SU-DHL-6 (cell line): Measurements from ENCODE around the gene PMVK.

Experiments used
- H2AFZ ChIP-seq: fragments of 200-600 bp; sonication (generic); 2 replicates; pipeline ENCODE4 v1.6.1; 2014; ENCODE audit warnings: low read depth, mild to moderate bottlenecking, moderate library complexity, mixed read lengths, antibody characterized with exemption, low read length; ENCODE audit not compliant: severe bottlenecking
- H3F3A ChIP-seq: fragments of 200-600 bp; shearing (Covaris generic); 2 replicates; pipeline ENCODE4 v1.6.0; 2016; ENCODE audit warnings: antibody characterized with exemption, mild to moderate bottlenecking; ENCODE audit not compliant: insufficient read depth
- H3K27ac ChIP-seq: fragments of 200-600 bp; sonication (generic); 2 replicates; pipeline ENCODE4 v1.5.1; 2016; ENCODE audit warnings: low read depth, mild to moderate bottlenecking, low read length, moderate library complexity, mixed read lengths
- H3K27me3 ChIP-seq: fragments of 200-600 bp; sonication (generic), shearing (Covaris generic); 2 replicates; pipeline ENCODE4 v1.6.0; 2014; ENCODE audit warnings: mild to moderate bottlenecking, low read length
- H3K36me3 ChIP-seq: fragments of 200-600 bp; sonication (generic); 2 replicates; pipeline ENCODE4 v1.6.1; 2014; ENCODE audit warnings: mild to moderate bottlenecking, low read length, mixed read lengths
- H3K4me2 ChIP-seq: fragments of 300-600, 200-600 bp; shearing (Covaris generic), sonication (generic); 2 replicates; pipeline ENCODE4 v1.6.0; 2014; ENCODE audit warnings: low read length, low read depth, mild to moderate bottlenecking; ENCODE audit not compliant: poor library complexity, severe bottlenecking
- H3K4me3 ChIP-seq: fragments of 200-600 bp; sonication (generic); 2 replicates; pipeline ENCODE4 v1.5.1; 2014; ENCODE audit warnings: antibody characterized with exemption, low read length, mild to moderate bottlenecking, mixed read lengths; ENCODE audit not compliant: insufficient read depth, poor library complexity, severe bottlenecking
- H3K79me2 ChIP-seq: fragments of 200-600 bp; sonication (generic); 2 replicates; pipeline ENCODE4 v1.6.1; 2014; ENCODE audit warnings: mild to moderate bottlenecking, low read length, moderate library complexity; ENCODE audit not compliant: insufficient read depth
- H3K9ac ChIP-seq: fragments of 200-600 bp; sonication (generic); 2 replicates; pipeline ENCODE4 v1.7.0; 2014; ENCODE audit warnings: mild to moderate bottlenecking, low read length
- H3K9me2 ChIP-seq: fragments of 200-600 bp; sonication (generic); replicated peaks from 2 replicates; pipeline ENCODE4 v1.6.1; 2014; ENCODE audit warnings: low read length; ENCODE audit not compliant: insufficient read depth
- H3K9me3 ChIP-seq: fragments of 200-600 bp; sonication (generic); 2 replicates; pipeline ENCODE4 v1.6.1; 2014; ENCODE audit warnings: low read length, mixed read lengths; ENCODE audit not compliant: insufficient read depth
- H4K20me1 ChIP-seq: fragments of 200-600 bp; sonication (generic); 2 replicates; pipeline ENCODE4 v1.6.1; 2014; ENCODE audit warnings: low read depth, mild to moderate bottlenecking, antibody characterized with exemption, low read length, moderate library complexity, mixed read lengths
- EZH2phosphoT487 ChIP-seq: fragments of 200-600 bp; sonication (generic), shearing (Covaris generic); conservative IDR thresholded peaks from 2 replicates; pipeline ENCODE4 v1.6.1; 2018; ENCODE audit warnings: mild to moderate bottlenecking, antibody characterized with exemption, low read length, moderate library complexity, mixed read lengths
- TF ChIP-seq, protein P1 (sequence below): fragments of 200-600 bp; sonication (generic); IDR thresholded peaks from one replicate; pipeline ENCODE4 v1.5.1; 2017; ENCODE audit warnings: antibody characterized with exemption, mild to moderate bottlenecking, low read length, moderate library complexity; ENCODE audit not compliant: insufficient read depth, poor library complexity, severe bottlenecking

PMVK gene

GRCh38 chr1:154943649-154944400 lies 7.3 kb upstream of the PMVK start:
- H3K36me3 ChIP-seq, result no peaks in the 10 kb centered on the region
- H2AFZ ChIP-seq, result no peak overlapping the region

DNA sequence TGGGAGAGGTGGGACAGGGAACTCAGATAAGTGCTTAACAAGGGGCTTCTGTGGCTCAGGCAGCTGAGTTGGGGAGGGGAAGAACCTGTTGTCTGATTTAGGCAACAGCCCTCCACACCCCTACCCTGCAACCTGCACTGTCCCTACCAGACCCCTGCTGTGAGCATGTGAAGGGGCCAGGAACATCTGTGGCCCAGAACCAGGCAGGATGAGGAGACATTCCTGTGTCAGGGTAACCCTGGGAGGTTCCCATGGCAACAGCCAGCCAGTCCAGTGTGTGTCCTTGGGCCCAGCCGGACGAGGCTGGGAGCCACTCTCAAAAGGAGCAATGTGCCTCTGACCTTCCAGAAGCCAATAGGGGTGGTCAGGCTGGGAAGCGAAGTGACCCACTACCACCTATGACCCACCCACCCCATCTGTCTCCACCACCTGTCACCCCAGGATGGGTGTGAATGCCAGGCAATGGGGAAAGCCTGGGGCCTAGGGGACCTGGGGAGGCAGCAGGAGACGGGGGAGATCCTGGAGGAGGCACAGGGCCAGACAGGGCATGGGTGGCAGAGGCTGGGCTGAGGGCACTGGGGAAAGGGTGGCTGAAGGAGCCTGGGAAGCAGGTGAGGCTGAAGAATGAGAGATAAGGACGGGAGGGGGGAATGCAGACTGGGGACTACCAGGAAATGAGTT lies 5.0 kb upstream of the PMVK start:
- Histone ChIP-seq H2AFZ (no peak overlapping the region), H3F3A (peaks cover 15% of the 10 kb centered on the region), H3K9ac (peak overlapping the region; percentile 60), H3K27ac (peak overlapping the region; percentile 88), H3K9me3 (no peaks in the 10 kb centered on the region), H3K4me3 (peak overlapping the region; percentile 42), H3K9me2 (no peaks in the 10 kb centered on the region), H3K36me3 (no peaks in the 10 kb centered on the region), H3K79me2 (no peaks in the 10 kb centered on the region), H3K27me3 (no peaks in the 10 kb centered on the region), H4K20me1 (no peaks in the 10 kb centered on the region), H3K4me2 (peak overlapping the region; percentile 60)
- no peak for TF ChIP-seq EZH2phosphoT487
- TF ChIP-seq, protein P1, sequence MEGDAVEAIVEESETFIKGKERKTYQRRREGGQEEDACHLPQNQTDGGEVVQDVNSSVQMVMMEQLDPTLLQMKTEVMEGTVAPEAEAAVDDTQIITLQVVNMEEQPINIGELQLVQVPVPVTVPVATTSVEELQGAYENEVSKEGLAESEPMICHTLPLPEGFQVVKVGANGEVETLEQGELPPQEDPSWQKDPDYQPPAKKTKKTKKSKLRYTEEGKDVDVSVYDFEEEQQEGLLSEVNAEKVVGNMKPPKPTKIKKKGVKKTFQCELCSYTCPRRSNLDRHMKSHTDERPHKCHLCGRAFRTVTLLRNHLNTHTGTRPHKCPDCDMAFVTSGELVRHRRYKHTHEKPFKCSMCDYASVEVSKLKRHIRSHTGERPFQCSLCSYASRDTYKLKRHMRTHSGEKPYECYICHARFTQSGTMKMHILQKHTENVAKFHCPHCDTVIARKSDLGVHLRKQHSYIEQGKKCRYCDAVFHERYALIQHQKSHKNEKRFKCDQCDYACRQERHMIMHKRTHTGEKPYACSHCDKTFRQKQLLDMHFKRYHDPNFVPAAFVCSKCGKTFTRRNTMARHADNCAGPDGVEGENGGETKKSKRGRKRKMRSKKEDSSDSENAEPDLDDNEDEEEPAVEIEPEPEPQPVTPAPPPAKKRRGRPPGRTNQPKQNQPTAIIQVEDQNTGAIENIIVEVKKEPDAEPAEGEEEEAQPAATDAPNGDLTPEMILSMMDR, result no peak

More at GRCh38 chr1:154943649-154944400, 7.3 kb upstream of the PMVK start:
- Histone ChIP-seq H3K9me3 (no peaks in the 10 kb centered on the region), H3K9me2 (no peaks in the 10 kb centered on the region), H3K79me2 (no peaks in the 10 kb centered on the region), H3F3A (peaks cover 5% of the 10 kb centered on the region; the same call in 1 of the 2 replicates), H3K9ac (peak overlapping the region; percentile 60), H4K20me1 (no peaks in the 10 kb centered on the region), H3K4me2 (peak overlapping the region; percentile 60), H3K27ac (peak overlapping the region; percentile 88), H3K27me3 (no peaks in the 10 kb centered on the region), H3K4me3 (no peak overlapping the region)
- TF ChIP-seq EZH2phosphoT487, result no peak
- TF ChIP-seq, protein P1, result peak; percentile 78

GRCh38 chr1:154940651-154941194 lies 4.2 kb upstream of the PMVK start:
- Histone ChIP-seq H3K4me2 (peak overlapping the region; percentile 60), H3K9ac (no peak overlapping the region; the same call in 1 of the 2 replicates), H4K20me1 (no peaks in the 10 kb centered on the region), H3K79me2 (peaks cover 6% of the 10 kb centered on the region; the same call in 1 of the 2 replicates), H3K4me3 (no peak overlapping the region), H2AFZ (no peak overlapping the region), H3K36me3 (no peaks in the 10 kb centered on the region), H3K27me3 (no peaks in the 10 kb centered on the region), H3K9me3 (no peaks in the 10 kb centered on the region), H3K9me2 (no peaks in the 10 kb centered on the region), H3K27ac (peak overlapping the region; percentile 88), H3F3A (peaks cover 15% of the 10 kb centered on the region)
- TF ChIP-seq, protein P1, result no peak
- no peak for TF ChIP-seq EZH2phosphoT487
